GM12874 (cell line): ENCODE measurements around the gene MOCS1.

Experiments used
- CTCF ChIP-seq: IDR thresholded peaks from 2 replicates; pipeline ENCODE4 v1.5.1; 2011; ENCODE audit warnings: low read depth, mild to moderate bottlenecking, control low read depth, low read length, moderate library complexity; ENCODE audit not compliant: insufficient read depth

MOCS1 gene

DNA sequence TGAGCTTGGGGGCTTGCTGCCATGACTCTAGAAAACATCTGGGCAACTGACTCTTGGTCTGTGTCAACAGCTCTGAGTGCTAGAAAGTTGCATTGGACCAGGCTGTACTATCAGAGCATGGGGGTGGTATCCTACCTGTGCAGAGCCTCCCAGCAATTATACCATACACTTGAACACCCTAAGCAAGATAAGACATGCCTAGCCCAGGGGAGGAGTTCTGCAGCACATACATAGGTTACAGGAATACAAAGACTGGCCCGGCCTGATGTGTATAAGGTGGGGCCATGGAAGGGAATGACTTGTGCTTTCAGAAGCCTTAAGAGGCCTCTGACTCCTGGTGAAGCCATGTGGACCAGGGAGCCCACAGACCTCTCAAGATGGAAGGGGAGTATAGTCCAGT is 11.4 kb upstream of the MOCS1 start:
- TF ChIP-seq CTCF = no peak

DNA sequence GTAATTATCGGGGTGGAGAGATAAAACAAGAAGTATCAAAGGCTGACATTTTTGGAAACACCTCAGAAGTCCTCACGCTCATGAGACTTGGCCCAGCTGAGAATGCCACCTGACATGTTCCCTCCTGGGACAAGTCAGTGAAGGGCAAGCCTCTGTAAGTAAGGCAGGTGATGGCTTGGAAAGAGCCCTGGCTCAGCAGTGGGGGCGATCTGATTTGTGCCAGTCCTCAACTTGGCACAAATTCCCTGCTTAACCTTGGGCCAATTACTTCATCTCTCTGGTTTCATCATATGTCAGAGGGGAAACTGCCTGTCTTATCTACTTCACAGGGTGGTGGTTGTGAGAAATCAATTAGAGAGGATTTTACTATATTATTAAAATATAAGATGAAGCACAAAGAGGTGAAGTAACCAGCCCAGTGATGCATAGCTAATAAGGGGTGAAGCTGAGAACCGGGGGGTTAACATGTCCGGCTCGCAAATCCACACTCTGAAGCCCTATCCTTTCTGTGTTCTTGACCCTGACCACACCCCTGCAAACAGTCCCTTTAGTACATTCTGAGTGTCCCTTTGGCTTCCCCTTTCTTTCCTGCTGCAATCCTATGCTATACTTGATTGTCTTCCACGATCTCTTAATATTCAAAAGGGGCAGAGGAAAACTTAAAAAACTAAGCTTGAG is 8.8 kb upstream of the MOCS1 start:
- TF ChIP-seq CTCF = no peak

- no peak for TF ChIP-seq CTCF
Measured at GRCh38 chr6:39941820-39942219, 7.6 kb upstream of the MOCS1 start.

DNA sequence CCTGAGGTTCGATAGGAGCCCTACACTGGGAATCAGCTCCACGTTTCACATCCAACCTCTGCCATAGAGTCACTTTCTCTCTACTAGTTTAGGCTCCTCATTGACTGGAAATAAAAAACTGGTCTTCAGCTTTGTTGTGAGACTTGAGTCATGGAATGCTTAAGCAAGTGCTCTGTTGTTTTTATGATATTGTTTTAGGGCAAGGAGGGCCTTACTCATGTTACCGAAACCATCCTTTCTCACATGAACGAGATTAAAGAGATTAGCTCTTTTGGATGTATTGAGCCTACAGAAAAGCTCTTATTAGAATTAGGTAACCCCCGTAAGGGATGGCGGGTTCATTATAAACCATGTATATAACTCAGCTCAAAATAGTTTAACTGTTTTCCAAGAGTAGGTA is 6.9 kb upstream of the MOCS1 start:
- TF ChIP-seq CTCF = no peak

DNA sequence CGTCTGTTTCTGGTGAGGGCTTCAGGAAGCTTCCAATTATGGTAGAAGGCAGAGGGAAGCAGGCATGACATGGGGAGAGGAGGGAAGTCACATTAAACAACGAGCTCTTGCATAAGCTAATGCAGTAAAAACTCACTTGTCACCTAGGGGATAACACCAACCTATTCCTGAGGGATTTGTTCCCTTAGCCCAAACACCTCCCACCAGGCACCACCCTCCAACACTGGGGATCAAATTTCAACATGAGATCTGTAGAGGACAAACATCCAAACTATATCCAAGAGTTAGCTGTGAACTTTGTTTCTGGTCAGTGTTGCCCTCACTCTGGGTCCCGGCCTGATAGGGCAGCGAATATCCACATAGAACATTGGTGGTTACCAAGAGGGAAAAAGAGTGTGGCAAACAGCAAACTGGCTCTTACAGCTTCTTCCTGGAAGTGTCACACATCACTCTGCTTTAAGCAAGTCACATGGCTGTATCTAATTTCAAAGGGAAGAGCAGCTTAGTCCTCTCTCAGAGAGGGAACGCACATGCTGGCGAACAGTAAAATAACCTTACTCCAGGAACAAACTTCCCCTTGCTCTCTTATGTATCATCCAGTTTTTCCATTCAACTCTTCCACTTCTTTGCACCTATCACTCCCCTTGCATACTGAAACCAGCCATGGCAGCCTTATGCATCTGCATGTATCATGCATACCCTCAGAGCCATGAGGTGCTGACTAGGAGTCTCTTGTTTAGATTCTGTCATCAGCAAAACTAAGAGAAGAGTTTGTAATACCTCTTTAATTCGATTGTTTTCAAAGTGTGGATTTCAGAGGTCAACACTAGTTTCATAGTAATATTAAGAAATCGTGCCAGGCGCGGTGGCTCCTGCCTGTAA is 4.8 kb upstream of the MOCS1 start:
- no peak for TF ChIP-seq CTCF

GRCh38 chr6:39937686-39938333 is 3.5 kb upstream of the MOCS1 start:
- TF ChIP-seq CTCF = no peak

- TF ChIP-seq CTCF = no peak
Measured at GRCh38 chr6:39936857-39937256, 2.6 kb upstream of the MOCS1 start.
